Hematopoietic multipotent progenitor cell (in vitro differentiated cells): ENCODE measurements around the gene SCYGR3. TPM values are rescaled to one million over a fixed set of nuclear protein-coding genes. Genes with fewer than 3 reads are reported as not detected.
"Not testable (repeated sequence)": the region's sequence is repeated elsewhere in the genome, so short reads cannot be mapped to it uniquely, and the experiment has no call there.

ENCODE experiments used
- DNase-seq, 3 donors: peaks; one replicate each; pipeline ENCODE4 v3.0.0-alpha.2; 2011 to 2015; ENCODE audit warnings: low read depth in 2 of 3, low spot score in 2 of 3
- total RNA-seq: library from RNA; depleted of rRNA; stranded (reverse); fragments of >200 nt; gene quantifications from one replicate; pipeline ENCODE4 v1.2.3, GENCODE V29; 2012

SCYGR3 gene
- total RNA-seq, 1 donor = not detected

- DNase-seq = no peak
Observed at GRCh38 chr2:227614246-227614645, 394 bp downstream of the SCYGR3 start.

- no peak for DNase-seq
Observed at GRCh38 chr2:227613272-227613660, 1.4 kb downstream of the SCYGR3 start.

GRCh38 chr2:227612546-227613271, 1.9 kb downstream of the SCYGR3 start:
- no peak for DNase-seq

- no peak for DNase-seq
Observed at GRCh38 chr2:227610123-227610522, 4.5 kb downstream of the SCYGR3 start.

- peak in 2 of 3 donors; percentile 71 to 92 for DNase-seq
Observed at GRCh38 chr2:227608561-227609338, 5.9 kb downstream of the SCYGR3 start.

GRCh38 chr2:227607941-227608340, 6.7 kb downstream of the SCYGR3 start:
- peak in 1 of 3 donors; percentile 3 for DNase-seq

GRCh38 chr2:227606476-227606875, 8.2 kb downstream of the SCYGR3 start:
- no peak for DNase-seq

GRCh38 chr2:227602358-227602757, 12.3 kb downstream of the SCYGR3 start:
- no peak for DNase-seq

GRCh38 chr2:227598835-227599503, 15.7 kb downstream of the SCYGR3 start, which contains the start of gene SCYGR2:
SCYGR2 (plus strand) TSS chr2:227598893; CDS start chr2:227598893, 0 bp downstream.
- DNase-seq = not testable (repeated sequence)

- DNase-seq = no peak
Observed at GRCh38 chr2:227597998-227598397, 16.6 kb downstream of the SCYGR3 start.

- DNase-seq = no peak
Observed at GRCh38 chr2:227597036-227597435, 17.6 kb downstream of the SCYGR3 start.

- no peak for DNase-seq
Observed at GRCh38 chr2:227595797-227596196, 18.8 kb downstream of the SCYGR3 start.

GRCh38 chr2:227592694-227593387, 21.8 kb downstream of the SCYGR3 start:
- no peak for DNase-seq

GRCh38 chr2:227582369-227582768, 32.3 kb downstream of the SCYGR3 start:
- no peak for DNase-seq

- DNase-seq = no peak
Observed at GRCh38 chr2:227579791-227580190, 34.8 kb downstream of the SCYGR3 start.

GRCh38 chr2:227578642-227579041, 36.0 kb downstream of the SCYGR3 start:
- DNase-seq = peak in 1 of 3 donors; percentile 8

GRCh38 chr2:227577555-227577954, 37.1 kb downstream of the SCYGR3 start:
- no peak for DNase-seq

- DNase-seq = no peak
Observed at GRCh38 chr2:227576812-227577211, 37.8 kb downstream of the SCYGR3 start.

- no peak for DNase-seq
Observed at GRCh38 chr2:227576110-227576509, 38.5 kb downstream of the SCYGR3 start.

- DNase-seq = no peak
Observed at GRCh38 chr2:227570615-227571014, 44.0 kb downstream of the SCYGR3 start.

- DNase-seq = no peak
Observed at GRCh38 chr2:227568852-227569169, 45.8 kb downstream of the SCYGR3 start.
